ENCODE measurements around the gene SNX14. TPM values are rescaled to one million over a fixed set of nuclear protein-coding genes. Genes with fewer than 3 reads are reported as not detected.

SNX14 gene
- total and polyA plus RNA-seq, 2 of the 13 experiments (the other 11 are each of a cell fraction or from before 2014, with no cell fraction given): 83.5 to 112 TPM

GRCh38 chr6:85551264-85551663 is 42.4 kb downstream of the SNX14 start:
- POLR2A ChIA-PET: no interaction called here
- H3K4me3 ChIP-seq (replicated peaks in 1 of 3; ENCODE audit: insufficient read depth in 1 of 3, low read depth in 2 of 3, low read length in 3 of 3): no peak overlapping the region
- H4K20me1 ChIP-seq (ENCODE audit: insufficient read depth, low read length): no peaks in the 10 kb centered on the region
- no peaks in the 10 kb centered on the region for H3K79me2 ChIP-seq (ENCODE audit: insufficient read depth, low read length)
- ATAC-seq (no peak), DNase-seq (ENCODE audit: low spot score) (no peak), FAIRE-seq (no peak)
- no peaks in the 10 kb centered on the region for H3K27me3 ChIP-seq (ENCODE audit: control insufficient read depth in 1 of 2, insufficient read depth in 2 of 2, low read length in 2 of 2)
- H3K27ac ChIP-seq (ENCODE audit: extremely low read length, insufficient read depth, low read length): no peak overlapping the region
- H2AFZ ChIP-seq (ENCODE audit: low read length): no peak overlapping the region
- WGBS (ENCODE audit: low lambda C conversion rate): 93% methylated on average over 1 of the region's 1 CpG
- BruUV-seq (replicated peaks): no TSS peak
- CTCF ChIA-PET (ENCODE audit: low intra/inter-chr PET ratio, low total read pairs): no interaction called here
- in situ Hi-C loops (cut with HindIII; ENCODE audit: extremely low pct_ligation_motif_present, low pct_unique_long_range_greater_than_20kb): no loop called here
- intact Hi-C loops (cut with micrococcal nuclease; ENCODE audit: unreplicated experiment): no loop called here
- no peak for TF ChIP-seq ZNF44 (CRISPR knock-in tag; IDR thresholded peaks at IDR 0.05)
- TF ChIP-seq POGK (CRISPR knock-in tag; conservative IDR thresholded peaks at IDR 0.05): no peak
- no peak for TF ChIP-seq AKAP8 (CRISPR knock-in tag; IDR thresholded peaks at IDR 0.05)
- TF ChIP-seq HINFP (CRISPR knock-in tag; IDR thresholded peaks at IDR 0.05; ENCODE audit: low read depth): no peak
- TF ChIP-seq SNAI1 (CRISPR knock-in tag; IDR thresholded peaks at IDR 0.05; ENCODE audit: borderline replicate concordance): no peak
- no peak for TF ChIP-seq ZGPAT (CRISPR knock-in tag; IDR thresholded peaks at IDR 0.05)
- no peak for TF ChIP-seq EZH2 (conservative IDR thresholded peaks at IDR 0.05; ENCODE audit: low read depth, low read length)
- no peak for TF ChIP-seq TEAD2 (CRISPR knock-in tag; IDR thresholded peaks at IDR 0.05)
- no peak for TF ChIP-seq GPN1 (CRISPR knock-in tag; IDR thresholded peaks at IDR 0.05; ENCODE audit: borderline replicate concordance)
- no peak for TF ChIP-seq CREB3 (CRISPR knock-in tag; IDR thresholded peaks at IDR 0.05)
- peak; percentile 52 for TF ChIP-seq NFYB (CRISPR knock-in tag; IDR thresholded peaks at IDR 0.05)
- peak; percentile 63 for TF ChIP-seq NFYC (CRISPR knock-in tag; IDR thresholded peaks at IDR 0.05)
- no peak overlapping the region for H3K4me2 ChIP-seq (ENCODE audit: low read depth, low read length)
- H3K9ac ChIP-seq (ENCODE audit: insufficient read depth, low read depth, low read length): no peak overlapping the region
- peaks cover 4 to 12% of the 10 kb centered on the region in 2 experiments; a peak in 2 of 5 replicates for H3K36me3 ChIP-seq (replicated peaks in 1 of 2; ENCODE audit: control insufficient read depth in 1 of 2, insufficient read depth in 2 of 2, low read length in 2 of 2)
- no peaks in the 10 kb centered on the region for H3K4me1 ChIP-seq (ENCODE audit: insufficient read depth, low read length)
- H3K9me3 ChIP-seq (ENCODE audit: low read length): no peaks in the 10 kb centered on the region

Measured in HepG2 (cell line).